Sigmoid colon (tissue), 7 donors: ENCODE results near the gene FAM83G. TPM values are rescaled to one million over a fixed set of nuclear protein-coding genes. Genes with fewer than 3 reads are reported as not detected.

Source experiments
- DNase-seq: peaks from one replicate; pipeline ENCODE4 v3.0.0-alpha.2; 2019
- H3K27ac ChIP-seq, 4 donors: fragments of 200-600 bp; sonication (generic); one replicate each; pipeline ENCODE4 v1.5.1; 2016 to 2019; ENCODE audit warnings: mild to moderate bottlenecking in 1 of 4
- H3K27me3 ChIP-seq, 3 donors: fragments of 200-600 bp; sonication (generic); one replicate each; pipeline ENCODE4 v1.5.1; 2019; ENCODE audit warnings: mild to moderate bottlenecking in 1 of 3
- H3K36me3 ChIP-seq, 4 donors: fragments of 200-600 bp; sonication (generic); one replicate each; pipeline ENCODE4 v1.5.1; 2016 to 2019
- H3K4me1 ChIP-seq, 4 donors: fragments of 200-600 bp; sonication (generic); one replicate each; pipeline ENCODE4 v1.5.1; 2017 to 2019
- H3K4me3 ChIP-seq, 4 donors: fragments of 200-600 bp; sonication (generic); one replicate each; pipeline ENCODE4 v1.5.1; 2017 to 2019; ENCODE audit warnings: mild to moderate bottlenecking in 2 of 4, moderate library complexity in 1 of 4
- H3K9me3 ChIP-seq, 4 donors: fragments of 200-600 bp in 3 of 4; sonication (generic) in 3 of 4; one replicate each; pipeline versions ENCODE4 v1.5.1 to v1.6.1; 2013 to 2019
- CTCF ChIP-seq, 4 experiments: fragments of 450-650 bp in 3 of 4; fragments of 200-600 bp in 1 of 4; IDR thresholded peaks; one replicate each; pipeline ENCODE4 v1.5.1; 2016 to 2019; ENCODE audit warnings: antibody characterized with exemption in 4 of 4, mild to moderate bottlenecking in 3 of 4, moderate library complexity in 2 of 4
- EP300 ChIP-seq, 4 donors: sonication (generic); formaldehyde crosslinking; IDR thresholded peaks; one replicate each; pipeline ENCODE4 v1.6.1; 2017; ENCODE audit warnings: antibody characterized with exemption in 4 of 4
- POLR2A ChIP-seq, 2 donors: fragments of 450-650 bp; IDR thresholded peaks; one replicate each; pipeline ENCODE4 v1.6.1; 2016; ENCODE audit warnings: antibody characterized with exemption in 2 of 2, mild to moderate bottlenecking in 2 of 2, moderate library complexity in 2 of 2
- POLR2AphosphoS5 ChIP-seq, 4 donors: sonication (generic); formaldehyde crosslinking; IDR thresholded peaks; one replicate each; pipeline ENCODE4 v1.6.1; 2017; ENCODE audit warnings: antibody characterized with exemption in 4 of 4
- WGBS, 2 donors: extraction: QIAGEN DNeasy Blood & Tissue Kit; methylation state at CpG; one replicate each; pipeline ENCODE4 v1.1.7; 2013; 5-methylcytosine and 5-hydroxymethylcytosine counted together
- intact Hi-C: fragments of 100-400 bp; cut with DNase I; formaldehyde crosslinking; loops from one replicate; pipeline ENCODE4 v1.15.1; 2023
- polyA plus RNA-seq, 3 donors: library from polyadenylated mRNA; stranded (reverse); fragments of 200-250 nt; gene quantifications; one replicate each; pipeline ENCODE4 v1.2.3, GENCODE V29; 2013
- total RNA-seq, 4 donors: library from RNA; depleted of rRNA; stranded (reverse); fragments of >200 nt; gene quantifications; one replicate each; pipeline ENCODE4 v1.1.0, GENCODE V29; 2016
- donor health status: healthy with polysubstance abuse.
- donor health status: Bipolar disorder and iron deficiency.
- donor health status: healthy.

Gene FAM83G
- total and polyA plus RNA-seq, 7 donors: 2.3 to 23.8 (median 2.9) TPM

GRCh38 chr17:18981335-18981641 is 23.3 kb downstream of the FAM83G start:
- no peaks in the 10 kb centered on the region for H3K9me3 ChIP-seq
- H3K4me3 ChIP-seq: no peak overlapping the region
- no peaks in the 10 kb centered on the region for H3K27me3 ChIP-seq
- H3K4me1 ChIP-seq: no peaks in the 10 kb centered on the region
- intact Hi-C loops: no loop called here
- no peak for DNase-seq
- no peak overlapping the region for H3K27ac ChIP-seq
- H3K36me3 ChIP-seq: peaks cover 0 to 6% (median 2%) of the 10 kb centered on the region in 4 donors
- 21 to 76% methylated on average over 6 of the region's 6 CpGs for WGBS, 2 donors
- no peak for TF ChIP-seq POLR2A (IDR thresholded peaks at IDR 0.05)

GRCh38 chr17:18980682-18981334 is 23.8 kb downstream of the FAM83G start:
- no peaks in the 10 kb centered on the region for H3K4me1 ChIP-seq
- H3K27ac ChIP-seq: no peak overlapping the region
- WGBS, 2 donors: 37 to 75% methylated on average over 13 of the region's 13 CpGs

GRCh38 chr17:18978655-18979054 is 25.9 kb downstream of the FAM83G start:
- intact Hi-C loops: no loop called here
- no peak overlapping the region for H3K27ac ChIP-seq
- TF ChIP-seq POLR2AphosphoS5 (IDR thresholded peaks at IDR 0.05): no peak
- no peak for TF ChIP-seq EP300 (IDR thresholded peaks at IDR 0.05)
- TF ChIP-seq POLR2A (IDR thresholded peaks at IDR 0.05): no peak
- TF ChIP-seq CTCF (IDR thresholded peaks at IDR 0.05): no peak
- H3K4me3 ChIP-seq: no peak overlapping the region
- no peaks in the 10 kb centered on the region for H3K27me3 ChIP-seq
- no peaks in the 10 kb centered on the region for H3K4me1 ChIP-seq
- 93 to 96% methylated on average over 17 of the region's 17 CpGs for WGBS, 2 donors
- DNase-seq: no peak
- H3K9me3 ChIP-seq: no peaks in the 10 kb centered on the region
- peaks cover 0 to 6% (median 2%) of the 10 kb centered on the region in 4 donors for H3K36me3 ChIP-seq

More at GRCh38 chr17:18980682-18981334, 23.8 kb downstream of the FAM83G start:
- Histone ChIP-seq H3K27me3 (no peaks in the 10 kb centered on the region), H3K4me3 (no peak overlapping the region), H3K36me3 (peaks cover 0 to 6% (median 2%) of the 10 kb centered on the region in 4 donors), H3K9me3 (no peaks in the 10 kb centered on the region)
- no peak for DNase-seq
- no peak for TF ChIP-seq POLR2A (IDR thresholded peaks at IDR 0.05)
- no peak for TF ChIP-seq EP300 (IDR thresholded peaks at IDR 0.05)
- no peak for TF ChIP-seq POLR2AphosphoS5 (IDR thresholded peaks at IDR 0.05)
- no peak for TF ChIP-seq CTCF (IDR thresholded peaks at IDR 0.05)
- intact Hi-C loops: no loop called here

GRCh38 chr17:18978050-18978449 is 26.5 kb downstream of the FAM83G start:
- Histone ChIP-seq H3K4me3 (no peak overlapping the region), H3K4me1 (no peaks in the 10 kb centered on the region), H3K27ac (no peak overlapping the region), H3K27me3 (no peaks in the 10 kb centered on the region), H3K36me3 (peaks cover 0 to 6% (median 2%) of the 10 kb centered on the region in 4 donors), H3K9me3 (no peaks in the 10 kb centered on the region)
- TF ChIP-seq EP300 (IDR thresholded peaks at IDR 0.05): no peak
- no peak for DNase-seq
- 88 to 92% methylated on average over 13 of the region's 13 CpGs for WGBS, 2 donors
- intact Hi-C loops: no loop called here

GRCh38 chr17:18977646-18978045 is 26.9 kb downstream of the FAM83G start:
- H3K36me3 ChIP-seq: peaks cover 0 to 6% (median 2%) of the 10 kb centered on the region in 4 donors
- TF ChIP-seq EP300 (IDR thresholded peaks at IDR 0.05) (no peak), POLR2AphosphoS5 (IDR thresholded peaks at IDR 0.05) (no peak), CTCF (IDR thresholded peaks at IDR 0.05) (no peak), POLR2A (IDR thresholded peaks at IDR 0.05) (no peak)
- no peaks in the 10 kb centered on the region for H3K27me3 ChIP-seq
- H3K4me3 ChIP-seq: no peak overlapping the region
- 80 to 89% methylated on average over 19 of the region's 19 CpGs for WGBS, 2 donors
- no peak overlapping the region for H3K27ac ChIP-seq
- intact Hi-C loops: no loop called here
- no peaks in the 10 kb centered on the region for H3K9me3 ChIP-seq
- DNase-seq: no peak
- no peaks in the 10 kb centered on the region for H3K4me1 ChIP-seq

GRCh38 chr17:18977021-18977420 is 27.5 kb downstream of the FAM83G start:
- Histone ChIP-seq H3K27ac (no peak overlapping the region), H3K4me1 (no peaks in the 10 kb centered on the region), H3K9me3 (no peaks in the 10 kb centered on the region), H3K36me3 (peaks cover 0 to 6% (median 2%) of the 10 kb centered on the region in 4 donors), H3K27me3 (no peaks in the 10 kb centered on the region), H3K4me3 (no peak overlapping the region)
- no peak for TF ChIP-seq POLR2A (IDR thresholded peaks at IDR 0.05)
- no peak for TF ChIP-seq EP300 (IDR thresholded peaks at IDR 0.05)
- TF ChIP-seq CTCF (IDR thresholded peaks at IDR 0.05): no peak
- TF ChIP-seq POLR2AphosphoS5 (IDR thresholded peaks at IDR 0.05): no peak
- intact Hi-C loops: no loop called here
- WGBS, 2 donors: 39 to 79% methylated on average over 4 of the region's 4 CpGs
- no peak for DNase-seq
